RWPE2 (cell line): ENCODE measurements around the gene NTN1.
"Not testable (repeated sequence)": the region's sequence is repeated elsewhere in the genome, so short reads cannot be mapped to it uniquely, and the experiment has no call there.

Experiments
- ATAC-seq: fragments of 200-7000 bp; cut with Tn5 transposase; 3 replicates; pipeline ENCODE4 v1.9.1; 2021; ENCODE audit warnings: low read depth
- DNase-seq: peaks from one replicate; pipeline ENCODE4 v3.0.0-alpha.2; 2020; ENCODE audit warnings: low spot score
- H3K27ac ChIP-seq: fragments of 450-650 bp; 2 replicates; pipeline ENCODE4 v1.5.1; 2017; ENCODE audit warnings: mild to moderate bottlenecking; ENCODE audit not compliant: poor library complexity, severe bottlenecking
- H3K27me3 ChIP-seq: fragments of 250-450 bp; sonication (Bioruptor Pico); 2 replicates; pipeline ENCODE4 v1.5.1; 2021; ENCODE audit warnings: mild to moderate bottlenecking, moderate library complexity; ENCODE audit not compliant: insufficient read depth, poor library complexity, severe bottlenecking
- H3K36me3 ChIP-seq: fragments of 250-450 bp; sonication (Bioruptor Pico); 2 replicates; pipeline ENCODE4 v1.5.1; 2020; ENCODE audit warnings: low read depth, mild to moderate bottlenecking, moderate library complexity
- H3K4me1 ChIP-seq: fragments of 250-450 bp; sonication (Bioruptor Pico); 2 replicates; pipeline ENCODE4 v1.5.1; 2021; ENCODE audit warnings: mild to moderate bottlenecking, moderate library complexity; ENCODE audit not compliant: insufficient read depth, poor library complexity, severe bottlenecking
- H3K4me3 ChIP-seq: fragments of 250-450 bp; sonication (Bioruptor Pico); 2 replicates; pipeline ENCODE4 v1.5.1; 2021; ENCODE audit warnings: mild to moderate bottlenecking, moderate library complexity; ENCODE audit not compliant: severe bottlenecking
- H3K9me3 ChIP-seq: fragments of 250-450 bp; sonication (Bioruptor Pico); 2 replicates; pipeline ENCODE4 v1.5.1; 2021; ENCODE audit warnings: mild to moderate bottlenecking, moderate library complexity; ENCODE audit not compliant: severe bottlenecking
- TF ChIP-seq, protein P1 (sequence below): fragments of 450-650 bp; IDR thresholded peaks from one replicate; pipeline ENCODE4 v1.5.1; 2017; ENCODE audit warnings: mild to moderate bottlenecking, moderate library complexity; ENCODE audit not compliant: poor library complexity, severe bottlenecking

NTN1 gene

DNA sequence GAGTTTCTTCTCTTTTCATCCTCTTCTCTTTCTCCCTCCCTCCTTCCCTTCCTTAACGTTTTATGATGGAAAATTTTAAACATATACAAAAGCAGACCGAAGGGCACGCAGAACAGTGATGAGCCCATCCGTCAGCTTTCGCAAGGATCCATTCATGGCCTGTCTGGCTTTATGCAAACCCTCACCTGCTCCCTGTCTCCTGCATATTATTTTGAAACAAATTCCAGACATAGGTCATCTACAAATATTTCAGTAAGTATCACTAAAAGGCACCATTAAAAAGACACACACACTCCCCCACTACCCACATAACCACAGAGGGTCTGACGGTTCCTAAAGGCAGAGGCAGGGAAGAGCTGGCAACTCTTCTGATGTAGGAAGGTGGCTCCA lies 235.0 kb downstream of the NTN1 start:
- no peak overlapping the region for H3K27ac ChIP-seq
- H3K9me3 ChIP-seq = no peaks in the 10 kb centered on the region
- TF ChIP-seq, protein P1, sequence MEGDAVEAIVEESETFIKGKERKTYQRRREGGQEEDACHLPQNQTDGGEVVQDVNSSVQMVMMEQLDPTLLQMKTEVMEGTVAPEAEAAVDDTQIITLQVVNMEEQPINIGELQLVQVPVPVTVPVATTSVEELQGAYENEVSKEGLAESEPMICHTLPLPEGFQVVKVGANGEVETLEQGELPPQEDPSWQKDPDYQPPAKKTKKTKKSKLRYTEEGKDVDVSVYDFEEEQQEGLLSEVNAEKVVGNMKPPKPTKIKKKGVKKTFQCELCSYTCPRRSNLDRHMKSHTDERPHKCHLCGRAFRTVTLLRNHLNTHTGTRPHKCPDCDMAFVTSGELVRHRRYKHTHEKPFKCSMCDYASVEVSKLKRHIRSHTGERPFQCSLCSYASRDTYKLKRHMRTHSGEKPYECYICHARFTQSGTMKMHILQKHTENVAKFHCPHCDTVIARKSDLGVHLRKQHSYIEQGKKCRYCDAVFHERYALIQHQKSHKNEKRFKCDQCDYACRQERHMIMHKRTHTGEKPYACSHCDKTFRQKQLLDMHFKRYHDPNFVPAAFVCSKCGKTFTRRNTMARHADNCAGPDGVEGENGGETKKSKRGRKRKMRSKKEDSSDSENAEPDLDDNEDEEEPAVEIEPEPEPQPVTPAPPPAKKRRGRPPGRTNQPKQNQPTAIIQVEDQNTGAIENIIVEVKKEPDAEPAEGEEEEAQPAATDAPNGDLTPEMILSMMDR = no peak
- H3K36me3 ChIP-seq = no peaks in the 10 kb centered on the region
- no peaks in the 10 kb centered on the region for H3K4me1 ChIP-seq
- no peak for DNase-seq
- ATAC-seq = no peak
- H3K4me3 ChIP-seq = no peak overlapping the region
- no peaks in the 10 kb centered on the region for H3K27me3 ChIP-seq

DNA sequence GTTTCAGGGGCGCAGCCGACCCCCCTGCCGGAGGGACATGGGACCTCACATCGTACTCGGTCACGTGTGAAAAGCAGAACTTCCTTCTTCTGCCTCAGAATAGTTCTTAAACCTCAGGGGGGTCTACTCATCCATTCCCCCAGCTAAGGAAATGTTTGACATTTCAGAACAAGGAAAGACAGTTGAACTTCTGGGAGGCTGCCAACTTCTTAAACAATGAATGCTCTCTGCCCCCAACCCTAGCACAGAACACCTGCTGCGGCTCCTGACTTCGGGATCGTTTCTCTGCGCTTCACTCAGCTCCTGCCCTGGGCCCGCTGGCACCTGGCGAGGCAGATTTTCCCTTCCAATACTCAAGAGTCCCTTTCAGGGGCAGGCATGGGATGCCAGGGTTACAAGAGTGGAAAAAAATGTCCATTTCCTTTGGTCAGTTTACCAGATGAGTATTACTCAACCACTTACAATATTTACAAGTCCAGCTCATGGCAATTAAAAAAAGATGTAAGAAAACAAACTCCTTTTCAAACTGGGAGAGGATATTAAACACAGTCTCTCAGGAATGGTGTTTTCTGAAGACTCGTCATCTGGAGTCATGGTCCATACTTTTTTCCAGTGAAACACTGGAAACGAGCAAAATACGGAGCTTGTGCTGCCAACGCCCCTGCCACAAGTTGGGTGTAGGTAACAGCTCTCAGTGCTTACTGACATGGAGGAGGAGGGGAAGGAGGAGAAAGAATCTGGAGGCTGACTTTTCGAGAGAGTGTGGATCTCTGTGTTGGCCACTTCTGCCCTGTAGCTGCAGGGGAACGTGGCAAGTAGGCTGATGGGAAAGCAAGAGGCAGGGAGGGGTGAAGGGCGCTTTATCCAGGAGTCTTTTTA lies 235.7 kb downstream of the NTN1 start:
- H3K9me3 ChIP-seq = no peaks in the 10 kb centered on the region
- no peaks in the 10 kb centered on the region for H3K27me3 ChIP-seq
- no peak overlapping the region for H3K4me3 ChIP-seq
- H3K4me1 ChIP-seq = no peaks in the 10 kb centered on the region
- TF ChIP-seq, protein P1 = no peak
- no peak overlapping the region for H3K27ac ChIP-seq
- DNase-seq = no peak
- H3K36me3 ChIP-seq = no peaks in the 10 kb centered on the region
- no peak for ATAC-seq

DNA sequence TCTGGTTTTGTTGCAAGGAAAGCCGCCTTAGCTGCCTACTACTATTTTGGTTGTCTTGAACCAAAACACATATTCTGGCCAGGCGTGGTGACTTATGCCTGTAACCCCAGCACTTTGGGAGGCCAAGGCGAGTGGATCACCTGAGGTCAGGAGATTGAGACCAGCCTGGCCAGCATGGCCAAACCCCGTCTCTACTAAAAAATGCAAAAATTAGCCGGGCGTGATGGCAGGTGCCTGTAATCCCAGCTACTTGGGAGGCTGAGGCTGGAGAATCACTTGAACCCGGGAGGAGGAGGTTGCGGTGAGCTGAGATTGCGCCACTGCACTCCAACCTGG lies 236.3 kb downstream of the NTN1 start:
- not testable (repeated sequence) for H3K27me3 ChIP-seq, H3K4me3 ChIP-seq, ATAC-seq, DNase-seq, H3K27ac ChIP-seq, H3K36me3 ChIP-seq, H3K9me3 ChIP-seq, H3K4me1 ChIP-seq

- H3K27me3 ChIP-seq = no peaks in the 10 kb centered on the region
- H3K4me1 ChIP-seq = no peaks in the 10 kb centered on the region
- no peaks in the 10 kb centered on the region for H3K36me3 ChIP-seq
- ATAC-seq (no peak), DNase-seq (no peak)
- no peaks in the 10 kb centered on the region for H3K9me3 ChIP-seq
- TF ChIP-seq, protein P1 = no peak
- H3K4me3 ChIP-seq = no peak overlapping the region
- no peak overlapping the region for H3K27ac ChIP-seq
Observed at GRCh38 chr17:9258115-9259015, 237.1 kb downstream of the NTN1 start.

DNA sequence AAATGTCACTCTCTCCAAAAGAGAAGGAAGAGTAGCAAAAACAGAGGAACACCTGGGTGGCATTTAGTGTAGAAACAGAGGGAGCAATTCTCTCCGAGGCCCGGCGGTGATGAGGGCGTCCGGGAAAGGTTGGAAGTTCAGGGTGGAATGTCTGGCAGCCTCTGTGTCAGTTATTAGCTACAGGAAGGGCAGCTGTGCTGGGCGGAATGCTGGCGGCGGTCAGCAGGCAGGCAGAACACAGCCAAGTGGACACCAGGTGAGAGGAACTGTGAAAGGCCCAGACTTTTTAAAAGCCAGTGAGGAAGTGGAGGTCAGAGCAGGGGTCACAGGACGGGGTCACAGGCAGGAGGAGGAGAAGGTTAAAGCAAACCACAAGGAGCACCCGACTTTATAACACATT lies 238.1 kb downstream of the NTN1 start:
- Histone ChIP-seq H3K4me3 (no peak overlapping the region), H3K4me1 (no peaks in the 10 kb centered on the region), H3K36me3 (no peaks in the 10 kb centered on the region), H3K27me3 (no peaks in the 10 kb centered on the region), H3K27ac (no peak overlapping the region), H3K9me3 (no peaks in the 10 kb centered on the region)
- DNase-seq = no peak
- ATAC-seq = no peak
- TF ChIP-seq, protein P1 = no peak
